Muscle layer of colon (tissue), 2 donors: Measurements from ENCODE around the gene TBR1.

Experiments used
- H3K27ac ChIP-seq: one replicate; pipeline ENCODE4 v1.7.0; 2013; ENCODE audit warnings: low read depth, mild to moderate bottlenecking, low read length, moderate library complexity
- H3K27me3 ChIP-seq, 2 donors: one replicate each; pipeline ENCODE4 v1.7.0; 2013; ENCODE audit warnings: low read length in 2 of 2, mild to moderate bottlenecking in 2 of 2; ENCODE audit not compliant: insufficient read depth in 2 of 2, control insufficient read depth in 1 of 2
- H3K36me3 ChIP-seq: one replicate; pipeline ENCODE4 v1.7.0; 2013; ENCODE audit warnings: mild to moderate bottlenecking, low read length; ENCODE audit not compliant: insufficient read depth
- H3K4me1 ChIP-seq: one replicate; pipeline ENCODE4 v1.7.0; 2013; ENCODE audit warnings: mild to moderate bottlenecking, low read length; ENCODE audit not compliant: insufficient read depth
- H3K4me3 ChIP-seq, 2 donors: one replicate each; pipeline ENCODE4 v1.7.0; 2013; ENCODE audit warnings: low read length in 2 of 2, low read depth in 1 of 2, mild to moderate bottlenecking in 1 of 2, moderate library complexity in 1 of 2
- H3K9ac ChIP-seq: one replicate; pipeline ENCODE4 v1.7.0; 2013; ENCODE audit warnings: low read length
- H3K9me3 ChIP-seq: one replicate; pipeline ENCODE4 v1.7.0; 2013; ENCODE audit warnings: mild to moderate bottlenecking, low read length
- donor health status: abdominal sarcoma.
- donor health status: Adenocarcinoma of cecum.

The TBR1 gene

DNA sequence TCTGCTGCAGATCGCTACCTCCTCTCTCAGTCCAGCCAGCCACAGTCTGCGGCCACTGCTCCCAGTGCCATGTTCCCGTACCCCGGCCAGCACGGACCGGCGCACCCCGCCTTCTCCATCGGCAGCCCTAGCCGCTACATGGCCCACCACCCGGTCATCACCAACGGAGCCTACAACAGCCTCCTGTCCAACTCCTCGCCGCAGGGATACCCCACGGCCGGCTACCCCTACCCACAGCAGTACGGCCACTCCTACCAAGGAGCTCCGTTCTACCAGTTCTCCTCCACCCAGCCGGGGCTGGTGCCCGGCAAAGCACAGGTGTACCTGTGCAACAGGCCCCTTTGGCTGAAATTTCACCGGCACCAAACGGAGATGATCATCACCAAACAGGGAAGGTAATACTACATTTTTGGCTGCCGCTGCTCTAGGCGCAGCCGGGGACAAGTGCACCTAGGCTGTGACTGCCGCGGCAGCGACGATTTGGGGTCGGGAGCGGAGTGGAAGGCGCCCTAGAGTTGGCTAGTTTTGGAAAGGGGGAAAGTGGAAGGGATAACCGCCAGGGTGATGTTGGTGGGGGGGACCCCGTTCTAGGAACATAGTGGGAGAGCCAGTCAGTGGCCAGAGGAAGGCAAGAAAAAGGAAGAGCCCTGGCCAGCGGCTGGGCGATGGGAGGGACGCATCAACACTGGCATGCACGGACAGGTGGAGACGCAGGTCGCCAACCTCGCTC is 776 bp downstream of the TBR1 start:
- Histone ChIP-seq H3K9me3 (peaks cover 7% of the 10 kb centered on the region), H3K4me1 (peaks cover 17% of the 10 kb centered on the region), H3K4me3 (no peak overlapping the region), H3K36me3 (no peaks in the 10 kb centered on the region), H3K9ac (no peak overlapping the region), H3K27me3 (peaks cover 70 to 77% of the 10 kb centered on the region in 2 donors), H3K27ac (no peak overlapping the region)

DNA sequence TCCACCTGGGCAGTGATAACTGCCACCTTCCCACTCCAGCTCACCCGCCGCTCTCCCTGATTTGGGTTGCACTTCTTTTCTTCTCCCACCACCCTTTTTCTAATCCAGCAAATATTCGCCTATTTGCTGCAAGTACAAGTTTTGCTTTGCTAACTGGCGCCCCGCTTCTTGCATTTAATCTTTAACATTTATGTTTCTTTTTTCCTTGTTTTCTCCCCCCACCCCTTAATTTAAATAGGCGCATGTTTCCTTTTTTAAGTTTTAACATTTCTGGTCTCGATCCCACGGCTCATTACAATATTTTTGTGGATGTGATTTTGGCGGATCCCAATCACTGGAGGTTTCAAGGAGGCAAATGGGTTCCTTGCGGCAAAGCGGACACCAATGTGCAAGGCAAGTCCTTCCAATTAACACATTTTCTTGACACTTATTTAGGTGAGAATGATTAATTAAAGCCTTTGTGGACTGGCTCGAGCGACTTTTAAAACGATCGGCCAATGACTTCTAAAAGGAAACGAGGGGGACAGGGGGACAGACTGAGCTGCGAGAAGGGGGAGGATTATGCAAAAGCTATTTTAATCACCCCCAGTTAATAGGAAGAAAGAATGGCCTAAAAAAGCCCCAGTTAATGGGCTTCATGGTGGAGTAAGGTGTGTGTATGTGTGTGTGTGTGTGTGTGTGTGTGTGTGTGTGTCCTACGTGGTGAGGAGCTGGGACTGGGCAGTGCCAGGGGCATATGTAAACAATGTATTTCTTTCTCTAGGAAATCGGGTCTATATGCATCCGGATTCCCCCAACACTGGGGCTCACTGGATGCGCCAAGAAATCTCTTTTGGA is 1.6 kb downstream of the TBR1 start:
- Histone ChIP-seq H3K27me3 (peaks cover 78 to 85% of the 10 kb centered on the region in 2 donors), H3K9ac (no peak overlapping the region), H3K4me3 (no peak overlapping the region), H3K27ac (no peak overlapping the region), H3K4me1 (peaks cover 17% of the 10 kb centered on the region), H3K36me3 (no peaks in the 10 kb centered on the region), H3K9me3 (peaks cover 8% of the 10 kb centered on the region)

DNA sequence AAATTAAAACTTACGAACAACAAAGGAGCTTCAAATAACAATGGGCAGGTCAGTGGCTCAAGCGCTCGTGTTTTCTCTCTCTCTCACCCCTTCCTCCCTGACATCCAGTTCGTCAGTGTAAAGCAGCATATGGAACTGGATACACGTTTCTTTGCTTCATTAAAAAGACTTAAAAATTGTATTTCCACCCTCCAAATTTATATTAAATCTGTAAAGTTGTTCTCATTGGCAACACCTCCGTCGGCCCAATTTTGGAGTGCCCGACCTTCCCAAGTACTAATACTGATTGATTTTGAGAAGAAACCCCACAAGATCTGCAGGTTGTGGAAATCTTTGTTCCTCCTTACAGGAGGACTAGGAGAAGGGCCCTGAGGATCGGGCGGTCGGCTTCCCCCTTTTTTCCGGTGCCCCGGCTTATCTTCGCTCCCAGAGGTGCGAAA is 2.2 kb downstream of the TBR1 start:
- Histone ChIP-seq H3K9ac (no peak overlapping the region), H3K36me3 (no peaks in the 10 kb centered on the region), H3K27me3 (peaks cover 84 to 91% of the 10 kb centered on the region in 2 donors), H3K27ac (no peak overlapping the region), H3K9me3 (peaks cover 8% of the 10 kb centered on the region), H3K4me3 (no peak overlapping the region), H3K4me1 (peaks cover 17% of the 10 kb centered on the region)

DNA sequence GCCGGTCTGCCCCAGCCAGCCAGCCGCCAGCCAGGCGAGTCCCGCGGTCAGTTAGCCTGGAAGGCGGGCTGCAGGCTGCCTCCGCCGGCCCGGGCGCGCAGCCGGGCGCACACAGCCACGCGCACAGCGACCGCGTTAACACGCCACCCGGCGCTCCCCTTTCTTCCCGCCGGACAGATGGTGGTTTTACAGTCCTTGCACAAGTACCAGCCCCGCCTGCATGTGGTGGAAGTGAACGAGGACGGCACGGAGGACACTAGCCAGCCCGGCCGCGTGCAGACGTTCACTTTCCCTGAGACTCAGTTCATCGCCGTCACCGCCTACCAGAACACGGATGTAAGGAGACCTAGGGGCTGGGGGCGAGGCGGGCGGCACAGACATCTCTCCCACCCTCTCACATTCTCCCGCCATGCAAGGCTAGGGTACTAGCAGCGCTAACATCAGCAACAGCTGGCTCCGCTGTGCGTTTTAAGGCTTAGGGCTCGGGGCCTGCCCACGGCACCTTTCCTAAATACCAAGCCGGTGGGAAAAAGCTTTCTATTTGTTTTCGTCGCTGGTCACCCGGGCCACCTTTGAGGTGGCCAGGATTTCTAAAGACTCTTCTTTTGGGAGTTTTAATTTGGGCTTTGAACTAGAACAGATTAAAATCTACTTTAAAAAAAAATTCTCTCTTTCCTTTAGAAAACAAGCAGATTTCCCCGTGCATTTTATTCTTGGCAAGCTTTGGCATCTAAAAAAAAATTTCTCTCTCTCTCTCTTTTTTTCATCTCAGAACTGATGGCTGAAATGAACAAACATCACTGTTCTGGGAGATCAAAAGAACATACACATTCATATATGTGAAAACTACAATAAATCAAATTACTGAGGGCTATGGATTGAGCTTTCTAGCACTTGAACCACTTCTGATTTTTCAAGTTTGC is 2.9 kb downstream of the TBR1 start:
- Histone ChIP-seq H3K4me1 (peaks cover 17% of the 10 kb centered on the region), H3K27me3 (peaks cover 89 to 98% of the 10 kb centered on the region in 2 donors), H3K27ac (no peak overlapping the region), H3K9ac (no peak overlapping the region), H3K4me3 (no peak overlapping the region), H3K9me3 (peaks cover 8% of the 10 kb centered on the region), H3K36me3 (no peaks in the 10 kb centered on the region)

DNA sequence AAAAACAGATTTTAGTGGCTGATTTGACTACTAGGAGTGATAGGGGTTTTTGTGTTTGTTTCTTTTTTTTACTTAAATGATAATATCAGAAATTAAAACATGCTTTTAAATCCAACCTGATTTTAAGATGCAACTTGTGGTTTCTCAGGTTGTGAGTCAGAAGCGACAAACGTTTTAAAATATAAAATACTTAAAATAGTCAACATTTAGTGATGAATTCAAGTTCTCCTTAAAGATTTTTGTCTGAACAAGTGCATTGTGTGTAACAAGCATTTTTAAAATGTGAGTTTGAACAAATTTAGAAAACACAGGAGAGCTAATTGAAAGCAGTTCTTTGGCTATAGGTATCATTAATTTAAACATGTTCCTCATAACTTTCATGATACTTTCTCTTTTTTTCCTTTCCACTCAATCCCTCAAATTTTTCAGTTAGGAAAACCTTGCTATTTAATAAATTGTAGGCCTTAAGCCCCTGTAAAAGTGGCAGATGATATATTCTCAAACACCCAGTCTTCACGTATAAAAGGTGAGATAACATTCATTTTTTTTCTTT is 3.6 kb downstream of the TBR1 start:
- Histone ChIP-seq H3K27me3 (peaks cover 96 to 99% of the 10 kb centered on the region in 2 donors), H3K4me1 (peaks cover 17% of the 10 kb centered on the region)

DNA sequence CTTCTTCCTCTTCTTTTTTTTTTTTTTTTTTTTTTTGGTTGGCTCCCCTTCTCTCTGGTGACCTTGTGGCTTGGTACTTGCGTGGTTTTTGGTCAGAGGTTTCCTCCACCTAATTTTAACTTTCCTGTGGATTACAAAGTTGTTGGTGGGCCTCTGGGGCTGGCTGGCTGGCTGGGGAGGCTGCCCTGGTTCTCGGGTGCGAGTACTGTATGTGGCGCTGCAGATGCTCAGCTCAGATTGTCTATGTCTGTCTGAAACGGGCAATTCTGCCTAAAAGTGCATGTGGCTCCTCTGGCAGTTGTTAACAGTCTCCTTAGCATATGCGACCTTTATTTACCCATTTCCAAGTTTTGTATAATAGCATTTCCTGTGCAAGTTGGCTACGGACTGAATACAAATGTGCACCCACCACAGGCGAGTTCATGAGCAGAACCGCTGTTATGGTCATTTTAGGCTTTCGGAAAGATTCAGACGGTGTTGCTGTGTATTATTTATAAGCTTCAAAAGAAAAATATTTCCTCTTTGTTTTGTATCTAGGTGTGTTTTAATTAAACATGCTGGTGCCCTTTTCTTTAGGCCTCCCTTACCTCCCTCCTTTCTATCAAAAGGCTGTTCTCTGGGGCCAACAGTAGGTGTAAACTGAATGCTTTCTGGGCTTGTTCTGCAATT is 4.4 kb downstream of the TBR1 start:
- no peak overlapping the region for H3K9ac ChIP-seq
- peaks cover 9% of the 10 kb centered on the region for H3K4me1 ChIP-seq
- H3K9me3 ChIP-seq: peaks cover 15% of the 10 kb centered on the region
- H3K27ac ChIP-seq: no peak overlapping the region
- no peak overlapping the region for H3K4me3 ChIP-seq
- H3K36me3 ChIP-seq: no peaks in the 10 kb centered on the region
- peaks cover 98 to 99% of the 10 kb centered on the region in 2 donors for H3K27me3 ChIP-seq

More for the DNA sequence above, 3.6 kb downstream of the TBR1 start:
- H3K36me3 ChIP-seq: no peaks in the 10 kb centered on the region
- no peak overlapping the region for H3K27ac ChIP-seq
- H3K9ac ChIP-seq: no peak overlapping the region
- H3K9me3 ChIP-seq: peaks cover 8% of the 10 kb centered on the region
- H3K4me3 ChIP-seq: no peak overlapping the region

DNA sequence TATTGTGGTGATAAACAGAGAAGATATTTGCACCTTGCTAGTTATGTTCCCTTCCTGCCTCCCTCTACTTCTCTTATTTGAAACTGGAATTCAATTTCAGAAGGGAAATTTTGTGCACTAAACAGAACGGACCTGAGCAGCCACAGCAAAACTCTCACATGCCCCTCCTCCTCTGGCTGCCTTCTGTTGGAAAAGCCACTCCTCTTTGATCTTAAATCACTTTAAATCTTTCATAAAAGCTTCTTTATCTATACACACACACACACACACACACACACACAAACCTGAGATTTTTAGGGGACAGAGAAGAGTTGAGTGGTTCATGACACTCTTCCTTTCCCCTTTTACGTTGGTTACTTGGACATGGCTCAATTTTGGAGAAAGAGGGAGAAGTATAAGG is 5.6 kb downstream of the TBR1 start:
- peaks cover 12% of the 10 kb centered on the region for H3K9me3 ChIP-seq
- H3K4me3 ChIP-seq: no peak overlapping the region
- H3K27me3 ChIP-seq: peaks cover 98 to 99% of the 10 kb centered on the region in 2 donors
- H3K4me1 ChIP-seq: peaks cover 6% of the 10 kb centered on the region
- no peaks in the 10 kb centered on the region for H3K36me3 ChIP-seq
- no peak overlapping the region for H3K27ac ChIP-seq
- no peak overlapping the region for H3K9ac ChIP-seq

DNA sequence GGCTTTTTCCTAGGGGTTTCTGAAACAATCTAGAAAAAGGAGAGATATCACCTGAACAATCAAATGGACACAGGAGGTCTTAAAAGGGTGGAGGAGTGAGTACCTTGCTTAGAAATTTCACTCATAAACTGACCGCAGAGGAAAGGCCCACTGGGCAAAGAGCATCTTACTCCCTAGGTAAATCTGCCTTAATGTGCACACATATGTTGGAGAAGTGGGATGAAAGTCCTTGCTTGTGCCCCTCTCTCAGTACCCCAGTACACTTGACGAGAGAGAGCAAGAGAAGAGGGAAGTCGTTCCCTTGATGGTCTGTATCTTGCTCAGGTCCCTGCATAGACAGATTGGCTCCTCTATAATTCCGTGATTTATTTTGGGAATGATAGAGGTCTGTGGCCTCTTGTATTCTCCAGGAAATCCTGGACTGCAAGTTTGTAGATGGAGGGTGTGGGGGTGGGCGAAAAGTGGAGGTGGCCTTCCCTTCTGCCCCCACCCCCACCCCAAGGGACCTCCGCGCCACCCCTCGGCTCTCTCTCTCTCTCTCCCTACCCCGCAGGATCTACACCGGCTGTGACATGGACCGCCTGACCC is 6.8 kb downstream of the TBR1 start:
- Histone ChIP-seq H3K9me3 (peaks cover 12% of the 10 kb centered on the region), H3K27me3 (peaks cover 97 to 99% of the 10 kb centered on the region in 2 donors), H3K36me3 (no peaks in the 10 kb centered on the region), H3K4me1 (peaks cover 9% of the 10 kb centered on the region), H3K27ac (no peak overlapping the region), H3K4me3 (no peak overlapping the region), H3K9ac (no peak overlapping the region)

DNA sequence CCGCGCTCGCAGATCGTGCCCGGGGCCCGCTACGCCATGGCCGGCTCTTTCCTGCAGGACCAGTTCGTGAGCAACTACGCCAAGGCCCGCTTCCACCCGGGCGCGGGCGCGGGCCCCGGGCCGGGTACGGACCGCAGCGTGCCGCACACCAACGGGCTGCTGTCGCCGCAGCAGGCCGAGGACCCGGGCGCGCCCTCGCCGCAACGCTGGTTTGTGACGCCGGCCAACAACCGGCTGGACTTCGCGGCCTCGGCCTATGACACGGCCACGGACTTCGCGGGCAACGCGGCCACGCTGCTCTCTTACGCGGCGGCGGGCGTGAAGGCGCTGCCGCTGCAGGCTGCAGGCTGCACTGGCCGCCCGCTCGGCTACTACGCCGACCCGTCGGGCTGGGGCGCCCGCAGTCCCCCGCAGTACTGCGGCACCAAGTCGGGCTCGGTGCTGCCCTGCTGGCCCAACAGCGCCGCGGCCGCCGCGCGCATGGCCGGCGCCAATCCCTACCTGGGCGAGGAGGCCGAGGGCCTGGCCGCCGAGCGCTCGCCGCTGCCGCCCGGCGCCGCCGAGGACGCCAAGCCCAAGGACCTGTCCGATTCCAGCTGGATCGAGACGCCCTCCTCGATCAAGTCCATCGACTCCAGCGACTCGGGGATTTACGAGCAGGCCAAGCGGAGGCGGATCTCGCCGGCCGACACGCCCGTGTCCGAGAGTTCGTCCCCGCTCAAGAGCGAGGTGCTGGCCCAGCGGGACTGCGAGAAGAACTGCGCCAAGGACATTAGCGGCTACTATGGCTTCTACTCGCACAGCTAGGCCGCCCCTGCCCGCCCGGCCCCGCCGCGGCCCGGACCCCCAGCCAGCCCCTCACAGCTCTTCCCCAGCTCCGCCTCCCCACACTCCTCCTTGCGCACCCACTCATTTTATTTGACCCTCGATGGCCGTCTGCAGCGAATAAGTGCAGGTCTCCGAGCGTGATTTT is 7.6 kb downstream of the TBR1 start:
- Histone ChIP-seq H3K36me3 (no peaks in the 10 kb centered on the region), H3K4me1 (peaks cover 9% of the 10 kb centered on the region), H3K27ac (no peak overlapping the region), H3K4me3 (peak overlapping the region in 1 of 2 donors; percentile 12), H3K9me3 (peaks cover 12% of the 10 kb centered on the region), H3K27me3 (peaks cover 95 to 97% of the 10 kb centered on the region in 2 donors), H3K9ac (no peak overlapping the region)
